ENCODE results near the gene VTI1A.

VTI1A gene

GRCh38 chr10:112817981-112818777 lies 371.2 kb downstream of the VTI1A start:
- no peak for DNase-seq
- in situ Hi-C loops (cut with HindIII; ENCODE audit: low pct_ligation_motif_present, low pct_unique_long_range_greater_than_20kb, low sequenced_read_pairs): no loop called here

GRCh38 chr10:112819231-112819630 lies 372.2 kb downstream of the VTI1A start:
- in situ Hi-C loops (cut with HindIII; ENCODE audit: low pct_ligation_motif_present, low pct_unique_long_range_greater_than_20kb, low sequenced_read_pairs): no loop called here
- no peak for DNase-seq

GRCh38 chr10:112820320-112820719 lies 373.3 kb downstream of the VTI1A start:
- in situ Hi-C loops (cut with HindIII; ENCODE audit: low pct_ligation_motif_present, low pct_unique_long_range_greater_than_20kb, low sequenced_read_pairs): no loop called here
- no peak for DNase-seq

- no peak for DNase-seq
- in situ Hi-C loops (cut with HindIII; ENCODE audit: low pct_ligation_motif_present, low pct_unique_long_range_greater_than_20kb, low sequenced_read_pairs): no loop called here
Observed at GRCh38 chr10:112821038-112821437, 374.0 kb downstream of the VTI1A start.

GRCh38 chr10:112821663-112822062 lies 374.6 kb downstream of the VTI1A start:
- in situ Hi-C loops (cut with HindIII; ENCODE audit: low pct_ligation_motif_present, low pct_unique_long_range_greater_than_20kb, low sequenced_read_pairs): no loop called here
- DNase-seq: no peak

- in situ Hi-C loops (cut with HindIII; ENCODE audit: low pct_ligation_motif_present, low pct_unique_long_range_greater_than_20kb, low sequenced_read_pairs): no loop called here
- DNase-seq: no peak
Observed at GRCh38 chr10:112823007-112823406, 376.0 kb downstream of the VTI1A start.

- no peak for DNase-seq
- in situ Hi-C loops (cut with HindIII; ENCODE audit: low pct_ligation_motif_present, low pct_unique_long_range_greater_than_20kb, low sequenced_read_pairs): no loop called here
Observed at GRCh38 chr10:112823604-112824003, 376.6 kb downstream of the VTI1A start.

- in situ Hi-C loops (cut with HindIII; ENCODE audit: low pct_ligation_motif_present, low pct_unique_long_range_greater_than_20kb, low sequenced_read_pairs): no loop called here
- no peak for DNase-seq
Observed at GRCh38 chr10:112826018-112826697, 379.1 kb downstream of the VTI1A start.

GRCh38 chr10:112827086-112827485 lies 380.1 kb downstream of the VTI1A start:
- in situ Hi-C loops (cut with HindIII; ENCODE audit: low pct_ligation_motif_present, low pct_unique_long_range_greater_than_20kb, low sequenced_read_pairs): no loop called here

GRCh38 chr10:112827951-112828350 lies 380.9 kb downstream of the VTI1A start:
- DNase-seq: no peak
- in situ Hi-C loops (cut with HindIII; ENCODE audit: low pct_ligation_motif_present, low pct_unique_long_range_greater_than_20kb, low sequenced_read_pairs): no loop called here

More at GRCh38 chr10:112827086-112827485, 380.1 kb downstream of the VTI1A start:
- no peak for DNase-seq

GRCh38 chr10:112831859-112832258 lies 384.8 kb downstream of the VTI1A start:
- in situ Hi-C loops (cut with HindIII; ENCODE audit: low pct_ligation_motif_present, low pct_unique_long_range_greater_than_20kb, low sequenced_read_pairs): no loop called here
- DNase-seq: no peak

GRCh38 chr10:112832361-112832878 lies 385.4 kb downstream of the VTI1A start:
- peak; percentile 64 for DNase-seq
- in situ Hi-C loops (cut with HindIII; ENCODE audit: low pct_ligation_motif_present, low pct_unique_long_range_greater_than_20kb, low sequenced_read_pairs): no loop called here

GRCh38 chr10:112832959-112833358 lies 385.9 kb downstream of the VTI1A start:
- DNase-seq: no peak

GRCh38 chr10:112834751-112835181 lies 387.8 kb downstream of the VTI1A start:
- no peak for DNase-seq

More at GRCh38 chr10:112832959-112833358, 385.9 kb downstream of the VTI1A start:
- in situ Hi-C loops (cut with HindIII; ENCODE audit: low pct_ligation_motif_present, low pct_unique_long_range_greater_than_20kb, low sequenced_read_pairs): no loop called here

GRCh38 chr10:112835217-112835715 lies 388.3 kb downstream of the VTI1A start:
- no peak for DNase-seq
- in situ Hi-C loops (cut with HindIII; ENCODE audit: low pct_ligation_motif_present, low pct_unique_long_range_greater_than_20kb, low sequenced_read_pairs): no loop called here

More at GRCh38 chr10:112834751-112835181, 387.8 kb downstream of the VTI1A start:
- in situ Hi-C loops (cut with HindIII; ENCODE audit: low pct_ligation_motif_present, low pct_unique_long_range_greater_than_20kb, low sequenced_read_pairs): no loop called here

GRCh38 chr10:112835944-112836451 lies 389.0 kb downstream of the VTI1A start:
- DNase-seq: no peak
- in situ Hi-C loops (cut with HindIII; ENCODE audit: low pct_ligation_motif_present, low pct_unique_long_range_greater_than_20kb, low sequenced_read_pairs): no loop called here

GRCh38 chr10:112838784-112839481 lies 391.9 kb downstream of the VTI1A start:
- no peak for DNase-seq

GRCh38 chr10:112839928-112840654 lies 393.1 kb downstream of the VTI1A start:
- in situ Hi-C loops (cut with HindIII; ENCODE audit: low pct_ligation_motif_present, low pct_unique_long_range_greater_than_20kb, low sequenced_read_pairs): no loop called here
- DNase-seq: no peak

More at GRCh38 chr10:112838784-112839481, 391.9 kb downstream of the VTI1A start:
- in situ Hi-C loops (cut with HindIII; ENCODE audit: low pct_ligation_motif_present, low pct_unique_long_range_greater_than_20kb, low sequenced_read_pairs): no loop called here

All from ACHN (cell line).